CD4-positive, alpha-beta T cell (primary cell): ENCODE data around the gene SERBP1. TPM values are rescaled to one million over a fixed set of nuclear protein-coding genes. Genes with fewer than 3 reads are reported as not detected.

Experiments used
- ATAC-seq: fragments of 200-7000 bp; cut with Tn5 transposase; one replicate; pipeline ENCODE4 v1.10.0; 2022; ENCODE audit warnings: mild to moderate bottlenecking; ENCODE audit not compliant: poor library complexity
- CTCF ChIA-PET: fragments of 350-600 bp; sonication (Branson Sonifier 250); formaldehyde crosslinking; loops from one replicate; lab custom pipeline; 2021; ENCODE audit warnings: antibody characterized with exemption, inconsistent platforms; lab: Charles Lee
- POLR2A ChIA-PET: fragments of 350-600 bp; sonication (Branson Sonifier 250); formaldehyde crosslinking; loops from one replicate; lab custom pipeline; 2021; ENCODE audit warnings: antibody characterized with exemption, inconsistent platforms; lab: Charles Lee
- DNase-seq, 14 experiments: peaks; one replicate each; pipeline ENCODE4 v3.0.0-alpha.2; 2013 to 2020; ENCODE audit warnings: mixed read lengths in 2 of 14
- H3K27ac ChIP-seq, 2 donors: one replicate each; pipeline versions ENCODE4 v1.5.1 to v1.7.0; 2013; ENCODE audit warnings: low read length in 2 of 2, low read depth in 1 of 2, mild to moderate bottlenecking in 1 of 2
- H3K27me3 ChIP-seq, 2 experiments: 1 replicate in 1 of 2; 2 replicates in 1 of 2; pipeline versions ENCODE4 v1.6.1 to v1.7.0; 2013; ENCODE audit warnings: low read length in 2 of 2, control low read depth in 1 of 2, mild to moderate bottlenecking in 1 of 2, moderate library complexity in 1 of 2; ENCODE audit not compliant: insufficient read depth in 2 of 2, control insufficient read depth in 1 of 2
- H3K36me3 ChIP-seq: one replicate; pipeline ENCODE4 v1.6.1; 2013; ENCODE audit warnings: low read length, control low read depth; ENCODE audit not compliant: insufficient read depth
- H3K4me1 ChIP-seq: one replicate; pipeline ENCODE4 v1.6.1; 2013; ENCODE audit warnings: low read length, control low read depth; ENCODE audit not compliant: insufficient read depth
- H3K4me3 ChIP-seq: one replicate; pipeline ENCODE4 v1.5.1; 2013; ENCODE audit warnings: mild to moderate bottlenecking, low read length, moderate library complexity
- H3K9me3 ChIP-seq, 2 experiments: 1 replicate in 1 of 2; 2 replicates in 1 of 2; pipeline versions ENCODE4 v1.6.1 to v1.7.0; 2013; ENCODE audit warnings: low read length in 2 of 2, mild to moderate bottlenecking in 2 of 2, control low read depth in 1 of 2, moderate library complexity in 1 of 2; ENCODE audit not compliant: control insufficient read depth in 1 of 2, insufficient read depth in 1 of 2
- H3K27ac Mint-ChIP-seq: one replicate; pipeline ENCODE4 v1.8.0; 2020; ENCODE audit warnings: mixed read lengths
- H3K27me3 Mint-ChIP-seq: one replicate; pipeline ENCODE4 v1.8.0; 2021; ENCODE audit warnings: mixed read lengths
- H3K36me3 Mint-ChIP-seq: one replicate; pipeline ENCODE4 v1.8.0; 2021; ENCODE audit warnings: low read depth, mixed read lengths
- H3K4me1 Mint-ChIP-seq: one replicate; pipeline ENCODE4 v1.8.0; 2021; ENCODE audit warnings: low read depth, mixed read lengths
- H3K4me3 Mint-ChIP-seq: one replicate; pipeline ENCODE4 v1.8.0; 2020; ENCODE audit warnings: mild to moderate bottlenecking, mixed read lengths
- H3K9me3 Mint-ChIP-seq: one replicate; pipeline ENCODE4 v1.8.0; 2020; ENCODE audit warnings: mixed read lengths
- CTCF ChIP-seq: fragments of 200-600 bp; IDR thresholded peaks from one replicate; pipeline ENCODE4 v1.8.0; 2022; ENCODE audit warnings: antibody characterized with exemption, mild to moderate bottlenecking
- intact Hi-C, 2 experiments: fragments of 100-400 bp; cut with DNase I in 1 of 2; cut with micrococcal nuclease in 1 of 2; formaldehyde crosslinking; loops; one replicate each; pipeline versions ENCODE4 v1.15.1 to v1.9.0; 2023 to 2025; cut with DNase I, micrococcal nuclease
- total RNA-seq, 174 experiments: library from RNA in 2 of 174; stranded (reverse) in 2 of 174; gene quantifications; one replicate each; pipeline ENCODE4 v1.2.3 and lab custom pipeline; 2021 to 2026

SERBP1 gene
- total RNA-seq, 2 experiments from 2014 or later = 128 to 135 TPM

GRCh38 chr1:67459068-67459467 is 28.9 kb upstream of the SERBP1 start:
- no peaks in the 10 kb centered on the region for H3K4me1 Mint-ChIP-seq
- DNase-seq (no peak), ATAC-seq (no peak)
- POLR2A ChIA-PET = no interaction called here
- Histone ChIP-seq H3K27ac (no peak overlapping the region), H3K4me1 (no peaks in the 10 kb centered on the region), H3K36me3 (no peaks in the 10 kb centered on the region), H3K27me3 (no peaks in the 10 kb centered on the region), H3K9me3 (no peaks in the 10 kb centered on the region), H3K4me3 (no peak overlapping the region)
- no peak overlapping the region for H3K4me3 Mint-ChIP-seq
- intact Hi-C loops = no loop called here
- CTCF ChIA-PET = no interaction called here
- no peaks in the 10 kb centered on the region for H3K36me3 Mint-ChIP-seq
- no peaks in the 10 kb centered on the region for H3K27me3 Mint-ChIP-seq
- no peaks in the 10 kb centered on the region for H3K9me3 Mint-ChIP-seq
- no peak overlapping the region for H3K27ac Mint-ChIP-seq
- no peak for TF ChIP-seq CTCF

GRCh38 chr1:67458663-67459062 is 28.5 kb upstream of the SERBP1 start:
- Histone ChIP-seq H3K4me1 (no peaks in the 10 kb centered on the region), H3K4me3 (no peak overlapping the region), H3K27ac (no peak overlapping the region), H3K27me3 (no peaks in the 10 kb centered on the region), H3K9me3 (no peaks in the 10 kb centered on the region), H3K36me3 (no peaks in the 10 kb centered on the region)
- ChIA-PET CTCF (no interaction called here), POLR2A (no interaction called here)
- DNase-seq (no peak), ATAC-seq (no peak)
- Mint-ChIP-seq H3K36me3 (no peaks in the 10 kb centered on the region), H3K9me3 (no peaks in the 10 kb centered on the region), H3K4me1 (no peaks in the 10 kb centered on the region), H3K4me3 (no peak overlapping the region), H3K27ac (no peak overlapping the region), H3K27me3 (no peaks in the 10 kb centered on the region)
- no peak for TF ChIP-seq CTCF
- intact Hi-C loops = no loop called here

GRCh38 chr1:67457247-67457646 is 27.0 kb upstream of the SERBP1 start:
- H3K36me3 ChIP-seq = no peaks in the 10 kb centered on the region
- intact Hi-C loops = no loop called here
- no peak overlapping the region for H3K4me3 Mint-ChIP-seq
- H3K27ac ChIP-seq = no peak overlapping the region
- ChIA-PET POLR2A (no interaction called here), CTCF (no interaction called here)
- DNase-seq (no peak), ATAC-seq (no peak)
- H3K9me3 ChIP-seq = no peaks in the 10 kb centered on the region
- H3K4me3 ChIP-seq = no peak overlapping the region
- no peak overlapping the region for H3K27ac Mint-ChIP-seq
- no peaks in the 10 kb centered on the region for H3K27me3 Mint-ChIP-seq
- H3K4me1 ChIP-seq = no peaks in the 10 kb centered on the region
- no peaks in the 10 kb centered on the region for H3K4me1 Mint-ChIP-seq
- no peaks in the 10 kb centered on the region for H3K36me3 Mint-ChIP-seq
- no peaks in the 10 kb centered on the region for H3K9me3 Mint-ChIP-seq
- TF ChIP-seq CTCF = no peak
- H3K27me3 ChIP-seq = no peaks in the 10 kb centered on the region
